ENCODE measurements around the gene APLP2.
"Not testable (repeated sequence)": the region's sequence is repeated elsewhere in the genome, so short reads cannot be mapped to it uniquely, and the experiment has no call there.

The APLP2 gene

GRCh38 chr11:130092661-130093060, 23.0 kb downstream of the APLP2 start:
- no peak for DNase-seq

- no peak for DNase-seq
Measured at GRCh38 chr11:130094614-130095013, 24.9 kb downstream of the APLP2 start.

GRCh38 chr11:130095326-130095725, 25.6 kb downstream of the APLP2 start:
- no peak for DNase-seq

- DNase-seq, result no peak
Measured at GRCh38 chr11:130096042-130096441, 26.3 kb downstream of the APLP2 start.

GRCh38 chr11:130096823-130097222, 27.1 kb downstream of the APLP2 start:
- DNase-seq, result no peak

- DNase-seq, result no peak
Measured at GRCh38 chr11:130097285-130097684, 27.6 kb downstream of the APLP2 start.

- no peak for DNase-seq
Measured at GRCh38 chr11:130099356-130099755, 29.7 kb downstream of the APLP2 start.

- DNase-seq, result no peak
Measured at GRCh38 chr11:130100381-130101095, 30.8 kb downstream of the APLP2 start.

GRCh38 chr11:130101661-130102060, 32.0 kb downstream of the APLP2 start:
- no peak for DNase-seq

- no peak for DNase-seq
Measured at GRCh38 chr11:130102301-130103249, 32.9 kb downstream of the APLP2 start.

GRCh38 chr11:130103296-130103814, 33.7 kb downstream of the APLP2 start:
- no peak for DNase-seq

- DNase-seq, result no peak
Measured at GRCh38 chr11:130106381-130106780, 36.7 kb downstream of the APLP2 start.

GRCh38 chr11:130108671-130109070, 39.0 kb downstream of the APLP2 start:
- DNase-seq, result not testable (repeated sequence)

- no peak for DNase-seq
Measured at GRCh38 chr11:130109386-130109785, 39.7 kb downstream of the APLP2 start.

- DNase-seq, result no peak
Measured at GRCh38 chr11:130110339-130111108, 40.8 kb downstream of the APLP2 start.

- no peak for DNase-seq
Measured at GRCh38 chr11:130112071-130112830, 42.6 kb downstream of the APLP2 start.

- DNase-seq, result no peak
Measured at GRCh38 chr11:130114281-130114680, 44.6 kb downstream of the APLP2 start.

GRCh38 chr11:130114726-130115125, 45.0 kb downstream of the APLP2 start:
- no peak for DNase-seq

GRCh38 chr11:130115218-130115617, 45.5 kb downstream of the APLP2 start:
- DNase-seq, result no peak

- no peak for DNase-seq
Measured at GRCh38 chr11:130118165-130118564, 48.5 kb downstream of the APLP2 start.

GRCh38 chr11:130118636-130119387, 49.1 kb downstream of the APLP2 start:
- DNase-seq, result peak; percentile 34
